Activated CD4-positive, alpha-beta T cell treated with anti-CD3 and anti-CD28 coated beads, Interleukin-2, amount 10 ng/mL, durations not matched to agents 7 days and 5 days (primary cell): Measurements from ENCODE around the gene MACROD1. TPM values are rescaled to one million over a fixed set of nuclear protein-coding genes. Genes with fewer than 3 reads are reported as not detected.

Experiments
- CTCF ChIA-PET: fragments of 350-600 bp; sonication (Branson Sonifier 250); formaldehyde crosslinking; loops from one replicate; lab custom pipeline; 2021; ENCODE audit warnings: antibody characterized with exemption; lab: Charles Lee
- POLR2A ChIA-PET: fragments of 350-600 bp; sonication (Branson Sonifier 250); formaldehyde crosslinking; loops from one replicate; lab custom pipeline; 2021; ENCODE audit warnings: antibody characterized with exemption; lab: Charles Lee
- DNase-seq: peaks from one replicate; pipeline ENCODE4 v3.0.0-alpha.2; 2020
- H3K27ac Mint-ChIP-seq: one replicate; pipeline ENCODE4 v1.8.0; 2021; ENCODE audit warnings: mild to moderate bottlenecking, moderate library complexity, mixed read lengths
- H3K27me3 Mint-ChIP-seq: one replicate; pipeline ENCODE4 v1.8.0; 2021; ENCODE audit warnings: mixed read lengths
- H3K36me3 Mint-ChIP-seq: one replicate; pipeline ENCODE4 v1.8.0; 2021; ENCODE audit warnings: low read depth, mixed read lengths
- H3K4me1 Mint-ChIP-seq: one replicate; pipeline ENCODE4 v1.8.0; 2021; ENCODE audit warnings: mixed read lengths
- H3K4me3 Mint-ChIP-seq: one replicate; pipeline ENCODE4 v1.8.0; 2021; ENCODE audit warnings: mild to moderate bottlenecking, moderate library complexity, mixed read lengths
- H3K9me3 Mint-ChIP-seq: one replicate; pipeline ENCODE4 v1.8.0; 2021; ENCODE audit warnings: mixed read lengths
- total RNA-seq, 2 experiments: library from RNA; stranded (reverse); gene quantifications; one replicate each; pipeline ENCODE4 v1.2.3, GENCODE V29; 2021

Gene MACROD1
- total RNA-seq, 2 experiments from 2014 or later: 9.2 to 11.6 TPM

DNA sequence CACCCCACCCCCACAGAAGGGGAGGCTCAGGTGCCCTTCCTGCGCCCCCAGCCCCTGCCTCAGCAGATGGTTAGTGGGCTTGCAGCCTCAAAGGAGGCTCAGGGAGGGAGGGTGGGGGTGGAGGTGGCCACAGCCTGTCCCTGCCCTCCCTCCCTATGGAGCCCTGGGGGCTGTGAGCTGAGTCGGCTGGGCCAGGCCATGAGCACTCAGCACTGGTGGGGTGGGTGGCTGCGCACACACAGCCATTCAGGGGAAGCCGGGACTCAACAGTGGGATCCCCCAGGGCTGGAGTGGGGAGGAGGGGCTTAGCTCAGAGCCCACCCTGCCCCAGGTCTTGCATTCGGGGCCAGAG, 80.0 kb downstream of the MACROD1 start:
- Mint-ChIP-seq H3K9me3 (no peaks in the 10 kb centered on the region), H3K27me3 (no peaks in the 10 kb centered on the region), H3K4me3 (no peak overlapping the region), H3K27ac (no peak overlapping the region), H3K4me1 (peaks cover 4% of the 10 kb centered on the region), H3K36me3 (no peaks in the 10 kb centered on the region)
- CTCF ChIA-PET: no interaction called here
- POLR2A ChIA-PET: no interaction called here
- DNase-seq: no peak

DNA sequence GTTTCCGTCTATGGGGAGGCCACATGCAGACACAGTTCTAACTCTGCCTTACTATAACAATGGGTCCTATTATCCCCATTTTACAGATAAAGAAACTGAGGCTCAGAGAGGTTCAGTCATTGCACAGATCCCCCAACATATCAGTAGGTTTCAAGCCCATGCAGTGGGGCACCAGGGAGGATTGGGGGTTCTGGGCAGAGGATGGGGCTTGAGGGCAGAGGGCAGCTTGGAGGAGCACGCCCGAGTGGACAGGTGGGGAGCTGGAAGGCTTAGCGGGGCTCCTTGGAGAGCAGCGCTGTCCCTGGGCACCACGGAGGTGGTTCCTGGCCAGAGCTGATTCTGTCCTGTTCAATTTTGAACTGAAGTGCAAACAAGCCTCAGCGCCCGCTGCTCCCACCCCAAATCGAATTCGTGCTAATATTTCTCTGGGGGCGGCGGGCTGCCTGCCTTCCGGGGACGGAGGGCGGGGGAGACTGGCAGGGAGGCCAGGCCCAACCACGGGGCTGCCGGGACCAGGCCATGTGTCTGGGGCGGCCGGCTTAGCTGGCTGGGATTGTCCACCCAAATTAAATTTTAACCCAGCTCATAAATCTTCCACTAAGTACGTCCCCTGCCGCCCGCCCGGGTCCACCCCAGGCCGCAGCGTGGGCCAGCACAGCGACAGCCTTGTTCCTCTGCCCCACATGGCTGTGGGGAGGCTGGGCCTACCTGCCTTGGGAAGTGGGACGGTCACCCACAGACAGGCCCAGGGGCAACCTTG, 80.8 kb downstream of the MACROD1 start:
- Mint-ChIP-seq H3K4me3 (no peak overlapping the region), H3K36me3 (no peaks in the 10 kb centered on the region), H3K27ac (no peak overlapping the region), H3K27me3 (no peaks in the 10 kb centered on the region), H3K4me1 (peaks cover 3% of the 10 kb centered on the region), H3K9me3 (no peaks in the 10 kb centered on the region)
- no peak for DNase-seq
- CTCF ChIA-PET: interaction anchor here (0.5 kb wide), 1 partner anchor 276 kb away, joined by 3 read pairs; no protein-coding TSS in a partner anchor
- POLR2A ChIA-PET: no interaction called here

DNA sequence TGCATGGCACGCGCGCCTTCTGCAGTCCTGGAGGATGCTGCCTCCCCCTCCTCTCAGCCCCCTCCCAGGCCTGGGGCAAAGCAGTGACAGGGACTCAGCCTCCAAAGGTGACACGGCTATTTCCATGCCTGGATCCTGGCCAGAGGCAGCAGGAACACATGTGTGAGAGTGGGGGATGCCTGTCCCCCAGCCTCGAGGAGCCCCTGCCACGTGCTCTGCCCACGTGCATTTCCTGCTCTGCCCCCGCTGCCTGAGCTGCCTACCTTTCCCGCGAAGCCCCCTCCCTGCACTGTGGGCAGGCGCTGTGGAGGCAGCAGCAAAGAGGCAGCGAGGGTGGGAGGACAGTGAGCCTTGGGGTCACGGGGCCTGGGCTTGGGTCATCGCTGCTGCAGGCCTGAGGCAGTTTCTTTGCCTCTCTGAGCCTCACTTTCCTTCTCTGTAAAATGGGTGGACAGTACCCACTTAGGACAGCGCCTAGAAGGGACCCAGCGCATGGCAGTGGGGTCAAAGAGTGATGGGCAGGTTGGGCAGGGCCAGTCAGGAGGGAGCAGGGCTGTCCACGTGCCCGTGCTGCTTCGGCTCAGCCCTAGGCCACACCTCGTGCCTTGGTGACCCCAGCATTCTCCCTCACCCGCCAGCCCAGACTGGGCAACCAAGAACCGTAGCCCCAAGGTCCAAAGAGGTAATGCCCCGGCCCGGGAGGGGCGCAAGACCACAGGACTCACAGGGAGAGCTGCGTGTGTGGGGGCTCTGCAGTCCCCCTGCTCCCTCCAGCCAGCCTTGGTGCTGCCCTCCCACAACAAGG, 81.6 kb downstream of the MACROD1 start:
- CTCF ChIA-PET: no interaction called here
- Mint-ChIP-seq H3K4me3 (no peak overlapping the region), H3K4me1 (no peaks in the 10 kb centered on the region), H3K27ac (no peak overlapping the region), H3K27me3 (no peaks in the 10 kb centered on the region), H3K36me3 (no peaks in the 10 kb centered on the region), H3K9me3 (no peaks in the 10 kb centered on the region)
- no peak for DNase-seq
- POLR2A ChIA-PET: no interaction called here

DNA sequence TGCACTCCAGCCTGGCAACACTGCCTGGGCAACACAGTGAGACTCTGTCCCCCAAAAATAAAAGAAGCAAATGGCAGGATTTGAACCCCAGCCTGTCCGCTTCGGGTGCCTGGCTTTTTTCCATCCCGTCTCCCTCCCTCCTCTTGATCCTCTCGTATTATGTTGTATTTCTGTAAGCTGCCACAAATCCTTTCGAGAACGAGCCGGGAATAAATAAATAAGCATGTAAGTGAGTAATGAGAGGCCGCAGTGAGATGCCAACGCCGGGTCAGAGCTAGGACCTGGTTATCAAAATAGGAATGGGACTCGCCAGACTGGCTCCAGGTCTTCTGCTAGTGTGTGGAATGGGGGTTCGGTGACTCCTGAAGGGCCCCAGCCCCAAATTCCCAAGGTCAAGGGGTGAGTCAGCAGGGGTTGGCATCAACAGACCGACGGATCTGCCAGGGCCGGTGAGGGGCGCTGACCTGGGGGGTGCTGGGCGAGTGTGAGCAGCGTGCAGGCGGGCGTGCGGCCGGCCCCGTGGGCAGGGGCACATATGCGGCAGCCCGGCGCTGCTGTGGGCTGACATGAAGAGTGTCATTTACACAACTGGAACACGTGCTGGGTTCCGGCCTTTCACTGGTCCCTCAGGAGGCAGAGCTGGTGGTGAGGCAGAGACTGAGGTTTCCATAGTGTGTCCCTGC, 82.4 kb downstream of the MACROD1 start:
- Mint-ChIP-seq H3K4me1 (no peaks in the 10 kb centered on the region), H3K4me3 (no peak overlapping the region), H3K9me3 (no peaks in the 10 kb centered on the region), H3K27ac (no peak overlapping the region), H3K36me3 (no peaks in the 10 kb centered on the region), H3K27me3 (no peaks in the 10 kb centered on the region)
- no peak for DNase-seq
- ChIA-PET CTCF (no interaction called here), POLR2A (no interaction called here)

DNA sequence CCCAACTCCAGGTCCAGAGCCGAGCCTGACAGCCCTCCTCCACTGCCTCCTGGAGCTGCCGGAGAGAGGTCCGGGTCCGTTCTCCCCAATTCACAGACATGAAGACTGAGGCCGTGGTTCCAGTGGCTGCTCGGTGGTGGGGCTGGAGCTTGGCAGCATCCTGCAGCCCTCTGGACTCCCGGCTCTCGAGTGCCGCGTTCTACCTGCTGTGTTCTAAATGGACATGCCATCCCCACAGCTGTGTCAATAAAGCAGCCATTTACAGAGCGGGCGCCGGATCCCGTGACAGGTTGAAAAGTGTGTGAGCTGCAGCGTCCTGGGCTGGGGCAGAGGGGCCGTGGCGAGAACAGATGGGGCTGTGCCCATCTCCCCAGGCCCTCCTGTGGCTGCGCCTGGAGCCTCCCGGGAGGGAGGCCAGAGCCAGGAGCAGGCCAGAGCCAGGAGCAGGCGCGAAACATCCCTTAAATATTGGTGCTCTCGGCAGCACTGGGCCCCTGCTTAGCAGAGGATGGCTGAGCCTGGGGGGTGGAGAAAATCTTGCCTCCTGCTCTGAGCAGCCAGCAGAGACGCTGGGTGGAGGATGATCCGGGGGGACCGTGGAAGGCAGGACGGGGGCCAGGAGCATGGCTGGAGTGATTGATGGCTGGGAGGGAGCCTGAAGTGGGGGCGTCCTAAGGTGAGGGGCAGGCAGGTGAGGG, 84.0 kb downstream of the MACROD1 start:
- Mint-ChIP-seq H3K9me3 (no peaks in the 10 kb centered on the region), H3K4me1 (no peaks in the 10 kb centered on the region), H3K36me3 (no peaks in the 10 kb centered on the region), H3K27me3 (no peaks in the 10 kb centered on the region), H3K27ac (no peak overlapping the region), H3K4me3 (no peak overlapping the region)
- no peak for DNase-seq
- ChIA-PET POLR2A (interaction anchor here (0.5 kb wide), 1 partner anchor 310 kb away, joined by 3 read pairs; no protein-coding TSS in a partner anchor), CTCF (interaction anchor here (0.6 kb wide), 2 partner anchors 243 to 285 kb away, joined by 3 read pairs; partner anchors contain the start of gene MARK2)

DNA sequence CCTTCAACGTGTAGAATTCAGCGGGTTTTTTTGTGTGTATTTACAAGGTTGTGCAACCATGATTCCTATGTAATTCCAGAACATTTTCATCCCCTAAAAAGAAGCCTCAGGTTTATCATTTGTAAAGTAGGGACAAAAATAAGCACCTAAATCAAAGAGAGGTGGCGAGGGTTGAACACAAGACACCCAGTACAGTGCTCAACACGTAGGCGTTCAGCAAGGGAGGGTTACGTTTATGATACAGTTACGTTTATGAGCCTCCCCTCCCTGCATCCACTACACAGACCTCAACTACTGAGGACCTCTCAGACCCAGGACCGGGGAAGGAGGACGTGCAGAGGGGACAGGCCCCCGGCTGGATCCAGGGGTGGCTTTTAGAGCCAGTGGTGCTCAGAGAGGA, 85.5 kb downstream of the MACROD1 start:
- Mint-ChIP-seq H3K27me3 (no peaks in the 10 kb centered on the region), H3K4me3 (no peak overlapping the region), H3K9me3 (no peaks in the 10 kb centered on the region), H3K27ac (no peak overlapping the region), H3K36me3 (no peaks in the 10 kb centered on the region), H3K4me1 (no peaks in the 10 kb centered on the region)
- ChIA-PET POLR2A (no interaction called here), CTCF (no interaction called here)
- no peak for DNase-seq

DNA sequence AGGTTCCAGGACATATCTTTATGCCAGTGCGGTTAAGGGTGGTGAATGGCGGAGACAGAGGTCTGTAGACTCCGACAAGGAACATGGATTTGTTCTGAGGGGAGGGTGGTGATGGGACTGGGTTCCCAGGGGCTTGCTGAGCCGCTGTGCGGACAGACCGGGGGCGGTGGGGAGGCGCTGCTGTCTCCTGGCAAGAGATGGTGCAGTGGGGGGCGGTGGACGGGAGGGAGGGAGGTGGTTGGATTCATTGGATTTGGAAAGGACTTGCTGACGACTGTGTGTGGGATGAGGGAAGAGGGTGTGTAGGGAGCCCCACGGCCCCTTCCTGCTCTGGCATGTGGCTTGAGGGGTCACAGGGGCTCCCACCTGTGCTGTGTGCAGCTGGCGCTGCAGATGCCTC, 87.0 kb downstream of the MACROD1 start:
- H3K27me3 Mint-ChIP-seq: no peaks in the 10 kb centered on the region
- no peak for DNase-seq
- no peak overlapping the region for H3K4me3 Mint-ChIP-seq
- H3K36me3 Mint-ChIP-seq: no peaks in the 10 kb centered on the region
- peaks cover 7% of the 10 kb centered on the region for H3K4me1 Mint-ChIP-seq
- ChIA-PET CTCF (interaction anchor here (0.6 kb wide), 1 partner anchor 60 kb away, joined by 3 read pairs; no protein-coding TSS in a partner anchor), POLR2A (no interaction called here)
- no peak overlapping the region for H3K27ac Mint-ChIP-seq
- H3K9me3 Mint-ChIP-seq: no peaks in the 10 kb centered on the region

DNA sequence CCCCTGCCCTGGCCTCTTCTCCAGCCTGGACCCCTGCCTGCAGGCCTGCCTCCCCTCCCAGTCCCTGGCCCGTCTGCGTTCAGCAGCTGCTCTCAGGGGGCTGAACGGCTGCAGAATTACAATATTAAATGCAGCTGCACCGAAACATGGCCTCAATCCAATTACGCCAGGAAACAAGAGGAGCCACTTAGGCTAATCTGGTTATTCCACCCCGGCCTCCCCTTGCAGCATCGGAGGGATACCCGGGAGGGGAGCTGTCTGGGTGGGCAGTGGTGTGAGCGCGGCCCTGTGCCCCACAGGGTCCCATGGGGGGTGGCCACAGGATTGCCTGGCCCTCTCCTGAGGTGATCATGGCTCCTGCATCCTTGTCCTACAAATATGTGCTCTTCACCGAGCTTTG, 87.6 kb downstream of the MACROD1 start:
- DNase-seq: no peak
- Mint-ChIP-seq H3K9me3 (no peaks in the 10 kb centered on the region), H3K36me3 (no peaks in the 10 kb centered on the region), H3K27me3 (no peaks in the 10 kb centered on the region), H3K4me1 (peaks cover 7% of the 10 kb centered on the region), H3K4me3 (no peak overlapping the region), H3K27ac (no peak overlapping the region)
- ChIA-PET CTCF (no interaction called here), POLR2A (no interaction called here)

DNA sequence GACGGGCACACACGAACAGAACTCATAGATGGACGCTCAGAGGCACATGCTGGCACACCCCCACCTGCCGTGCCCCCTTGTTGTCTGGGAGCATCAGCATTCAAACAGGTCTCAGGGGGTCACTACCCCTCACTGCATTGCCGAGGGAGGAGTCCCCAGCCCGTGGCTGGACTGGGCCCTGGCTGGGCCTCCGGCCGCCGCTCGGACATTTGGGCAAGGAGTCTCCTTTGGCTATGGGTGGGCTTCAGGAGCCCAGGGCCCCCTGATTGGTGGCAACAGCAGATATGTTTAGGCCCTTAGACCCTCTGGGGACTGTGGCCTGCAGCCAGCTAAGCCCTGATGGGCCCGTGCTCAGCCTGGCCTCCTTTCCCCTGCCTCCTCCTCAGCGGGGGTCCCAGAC, 88.3 kb downstream of the MACROD1 start:
- H3K4me1 Mint-ChIP-seq: peaks cover 7% of the 10 kb centered on the region
- no peak for DNase-seq
- ChIA-PET CTCF (no interaction called here), POLR2A (no interaction called here)
- no peak overlapping the region for H3K27ac Mint-ChIP-seq
- no peaks in the 10 kb centered on the region for H3K36me3 Mint-ChIP-seq
- no peak overlapping the region for H3K4me3 Mint-ChIP-seq
- no peaks in the 10 kb centered on the region for H3K9me3 Mint-ChIP-seq
- no peaks in the 10 kb centered on the region for H3K27me3 Mint-ChIP-seq

DNA sequence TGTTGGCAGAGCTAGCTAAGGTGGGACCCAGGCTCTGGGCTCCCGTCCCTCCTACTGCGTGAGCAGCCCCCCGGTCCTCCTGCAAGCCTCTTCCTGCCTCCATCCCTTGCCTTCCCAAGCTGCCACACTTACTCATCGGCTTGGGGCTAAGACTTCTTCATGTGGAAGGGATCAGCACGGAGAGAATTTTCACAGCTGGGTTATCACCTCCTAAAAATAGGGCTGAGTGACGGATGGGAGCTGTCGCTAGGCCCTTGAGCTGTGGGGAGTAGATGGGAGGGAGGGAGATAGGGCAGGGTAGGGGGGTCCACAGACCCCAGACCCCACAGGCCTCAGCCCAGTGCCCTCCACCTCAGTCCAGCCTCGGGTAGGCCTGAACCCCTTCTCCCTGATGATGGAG, 89.2 kb downstream of the MACROD1 start:
- H3K36me3 Mint-ChIP-seq: no peaks in the 10 kb centered on the region
- ChIA-PET CTCF (no interaction called here), POLR2A (no interaction called here)
- no peak for DNase-seq
- no peaks in the 10 kb centered on the region for H3K27me3 Mint-ChIP-seq
- H3K9me3 Mint-ChIP-seq: no peaks in the 10 kb centered on the region
- no peak overlapping the region for H3K4me3 Mint-ChIP-seq
- H3K27ac Mint-ChIP-seq: no peak overlapping the region
- H3K4me1 Mint-ChIP-seq: peaks cover 7% of the 10 kb centered on the region

DNA sequence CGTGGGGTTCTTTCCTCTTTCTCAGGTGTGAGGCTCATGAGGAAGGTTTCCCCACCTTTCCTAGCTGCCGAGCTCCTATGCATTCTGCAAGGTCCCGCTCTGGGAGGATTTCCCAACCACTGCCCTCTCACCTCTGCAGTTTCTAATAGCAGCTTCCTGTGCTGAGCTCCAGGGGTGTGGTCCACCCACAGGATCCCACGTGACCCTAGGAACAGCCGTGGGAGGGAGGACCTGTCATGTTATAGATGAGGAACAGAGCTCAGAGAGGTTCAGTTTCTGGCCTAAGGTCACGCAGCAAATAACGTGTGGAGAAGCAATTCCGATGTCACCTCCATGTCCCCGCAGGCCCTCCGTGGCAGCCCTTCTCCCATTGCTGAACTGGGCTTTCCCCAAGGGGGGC, 91.7 kb downstream of the MACROD1 start:
- POLR2A ChIA-PET: interaction anchor here (0.5 kb wide), 1 partner anchor 111 kb away, joined by 4 read pairs; no protein-coding TSS in a partner anchor
- H3K36me3 Mint-ChIP-seq: no peaks in the 10 kb centered on the region
- H3K27me3 Mint-ChIP-seq: no peaks in the 10 kb centered on the region
- H3K27ac Mint-ChIP-seq: peak overlapping the region; percentile 64
- peaks cover 7% of the 10 kb centered on the region for H3K4me1 Mint-ChIP-seq
- no peaks in the 10 kb centered on the region for H3K9me3 Mint-ChIP-seq
- CTCF ChIA-PET: interaction anchor here (0.6 to 1.9 kb wide), 4 partner anchors 18 to 284 kb away, joined by 3 to 4 read pairs (median 4); no protein-coding TSS in a partner anchor
- H3K4me3 Mint-ChIP-seq: no peak overlapping the region
- DNase-seq: peak; percentile 52

DNA sequence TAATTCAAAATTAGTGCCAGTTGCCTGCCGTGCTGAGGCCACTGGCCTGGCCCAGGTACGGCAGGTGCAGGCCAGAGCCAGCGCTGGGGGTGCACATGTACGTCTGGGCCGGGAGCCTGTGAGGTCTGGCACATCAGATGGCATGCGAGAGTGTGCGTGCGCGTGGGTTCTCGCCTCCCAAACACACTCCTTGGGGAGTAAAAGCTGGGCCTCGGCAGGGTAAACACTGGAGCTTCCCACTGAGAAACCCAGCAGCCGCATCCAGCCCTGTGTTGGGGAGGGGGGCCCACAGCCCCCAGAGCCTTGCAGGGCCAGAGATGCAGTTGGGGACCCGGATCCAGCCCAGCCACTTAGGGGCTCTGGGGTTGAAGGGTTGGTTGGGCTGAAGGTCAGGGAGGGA, 92.4 kb downstream of the MACROD1 start:
- ChIA-PET CTCF (interaction anchor here (1.2 to 1.9 kb wide), 3 partner anchors 17 to 237 kb away, joined by 3 to 4 read pairs (median 4); no protein-coding TSS in a partner anchor), POLR2A (interaction anchor here (0.5 kb wide), 1 partner anchor 110 kb away, joined by 4 read pairs; no protein-coding TSS in a partner anchor)
- no peak overlapping the region for H3K27ac Mint-ChIP-seq
- H3K36me3 Mint-ChIP-seq: no peaks in the 10 kb centered on the region
- no peaks in the 10 kb centered on the region for H3K27me3 Mint-ChIP-seq
- no peak for DNase-seq
- no peak overlapping the region for H3K4me3 Mint-ChIP-seq
- H3K9me3 Mint-ChIP-seq: no peaks in the 10 kb centered on the region
- peaks cover 7% of the 10 kb centered on the region for H3K4me1 Mint-ChIP-seq
